ENCODE results near the gene UTRN.

Gene UTRN

GRCh38 chr6:144268794-144269349, 16.3 kb upstream of the UTRN start:
- DNase-seq (ENCODE audit: low spot score in 2 of 2): no peak
- Mint-ChIP-seq H3K27ac (no peak overlapping the region), H3K4me1 (no peaks in the 10 kb centered on the region), H3K4me3 (no peak overlapping the region), H3K36me3 (no peaks in the 10 kb centered on the region), H3K9me3 (no peaks in the 10 kb centered on the region)
- ATAC-seq: no peak

- Mint-ChIP-seq H3K9me3 (no peaks in the 10 kb centered on the region), H3K27ac (no peak overlapping the region), H3K4me1 (no peaks in the 10 kb centered on the region), H3K4me3 (no peak overlapping the region), H3K36me3 (no peaks in the 10 kb centered on the region)
- DNase-seq (ENCODE audit: low spot score in 2 of 2) (no peak), ATAC-seq (no peak)
Measured at GRCh38 chr6:144277174-144277573, 8.0 kb upstream of the UTRN start.

GRCh38 chr6:144277605-144278227, 7.4 kb upstream of the UTRN start:
- ATAC-seq: no peak
- no peak for DNase-seq (ENCODE audit: low spot score in 2 of 2)
- Mint-ChIP-seq H3K4me3 (no peak overlapping the region), H3K36me3 (no peaks in the 10 kb centered on the region), H3K27ac (no peak overlapping the region), H3K4me1 (no peaks in the 10 kb centered on the region), H3K9me3 (no peaks in the 10 kb centered on the region)

- H3K27ac Mint-ChIP-seq: no peak overlapping the region
- H3K4me1 Mint-ChIP-seq: peaks cover 4% of the 10 kb centered on the region
- H3K36me3 Mint-ChIP-seq: no peaks in the 10 kb centered on the region
- H3K9me3 Mint-ChIP-seq: no peaks in the 10 kb centered on the region
- no peak overlapping the region for H3K4me3 Mint-ChIP-seq
- no peak for DNase-seq (ENCODE audit: low spot score in 2 of 2)
- ATAC-seq: no peak
Measured at GRCh38 chr6:144278659-144279314, 6.3 kb upstream of the UTRN start.

- DNase-seq (ENCODE audit: low spot score in 2 of 2) (no peak), ATAC-seq (no peak)
- Mint-ChIP-seq H3K36me3 (no peaks in the 10 kb centered on the region), H3K4me3 (no peak overlapping the region), H3K27ac (no peak overlapping the region), H3K9me3 (no peaks in the 10 kb centered on the region), H3K4me1 (peaks cover 12% of the 10 kb centered on the region)
Measured at GRCh38 chr6:144279484-144280150, 5.5 kb upstream of the UTRN start.

GRCh38 chr6:144283646-144284477, 1.3 kb upstream of the UTRN start:
- DNase-seq (ENCODE audit: low spot score in 2 of 2) (no peak), ATAC-seq (no peak)
- Mint-ChIP-seq H3K4me1 (peaks cover 21% of the 10 kb centered on the region), H3K27ac (peak overlapping the region; percentile 86), H3K36me3 (no peaks in the 10 kb centered on the region), H3K4me3 (peak overlapping the region; percentile 97), H3K9me3 (no peaks in the 10 kb centered on the region)

GRCh38 chr6:144284478-144284782, 705 bp upstream of the UTRN start:
- H3K4me3 Mint-ChIP-seq: peak overlapping the region; percentile 97
- H3K36me3 Mint-ChIP-seq: no peaks in the 10 kb centered on the region
- peak overlapping the region; percentile 86 for H3K27ac Mint-ChIP-seq
- no peak for ATAC-seq
- DNase-seq (ENCODE audit: low spot score in 2 of 2): no peak
- H3K9me3 Mint-ChIP-seq: no peaks in the 10 kb centered on the region
- H3K4me1 Mint-ChIP-seq: peaks cover 21% of the 10 kb centered on the region

GRCh38 chr6:144285548-144285797, 338 bp downstream of the UTRN start:
- Mint-ChIP-seq H3K9me3 (no peaks in the 10 kb centered on the region), H3K4me3 (peak overlapping the region; percentile 97), H3K4me1 (peaks cover 26% of the 10 kb centered on the region), H3K36me3 (no peaks in the 10 kb centered on the region), H3K27ac (peak overlapping the region; percentile 86)
- DNase-seq (ENCODE audit: low spot score in 2 of 2) (no peak), ATAC-seq (peak; percentile 57)

GRCh38 chr6:144285798-144286502, 815 bp downstream of the UTRN start:
- no peaks in the 10 kb centered on the region for H3K9me3 Mint-ChIP-seq
- ATAC-seq: peak; percentile 79
- H3K4me3 Mint-ChIP-seq: peak overlapping the region; percentile 97
- peaks cover 28% of the 10 kb centered on the region for H3K4me1 Mint-ChIP-seq
- peak overlapping the region; percentile 86 for H3K27ac Mint-ChIP-seq
- H3K36me3 Mint-ChIP-seq: no peaks in the 10 kb centered on the region
- peak; percentile 34 to 80 for DNase-seq (ENCODE audit: low spot score in 2 of 2)

GRCh38 chr6:144286503-144287393, 1.6 kb downstream of the UTRN start:
- Mint-ChIP-seq H3K36me3 (no peaks in the 10 kb centered on the region), H3K4me1 (peaks cover 33% of the 10 kb centered on the region), H3K9me3 (no peaks in the 10 kb centered on the region), H3K27ac (no peak overlapping the region), H3K4me3 (peak overlapping the region; percentile 97)
- DNase-seq (ENCODE audit: low spot score in 2 of 2): no peak
- ATAC-seq: no peak

GRCh38 chr6:144289006-144289405, 3.9 kb downstream of the UTRN start:
- no peaks in the 10 kb centered on the region for H3K36me3 Mint-ChIP-seq
- no peak overlapping the region for H3K27ac Mint-ChIP-seq
- peaks cover 27% of the 10 kb centered on the region for H3K4me1 Mint-ChIP-seq
- no peaks in the 10 kb centered on the region for H3K9me3 Mint-ChIP-seq
- no peak overlapping the region for H3K4me3 Mint-ChIP-seq
- ATAC-seq: no peak
- no peak for DNase-seq (ENCODE audit: low spot score in 2 of 2)

GRCh38 chr6:144292372-144292771, 7.2 kb downstream of the UTRN start:
- no peak overlapping the region for H3K27ac Mint-ChIP-seq
- H3K9me3 Mint-ChIP-seq: no peaks in the 10 kb centered on the region
- H3K4me3 Mint-ChIP-seq: no peak overlapping the region
- ATAC-seq (no peak), DNase-seq (ENCODE audit: low spot score in 2 of 2) (no peak)
- peaks cover 20% of the 10 kb centered on the region for H3K4me1 Mint-ChIP-seq
- no peaks in the 10 kb centered on the region for H3K36me3 Mint-ChIP-seq

- Mint-ChIP-seq H3K4me1 (peaks cover 20% of the 10 kb centered on the region), H3K4me3 (no peak overlapping the region), H3K9me3 (no peaks in the 10 kb centered on the region), H3K36me3 (no peaks in the 10 kb centered on the region), H3K27ac (no peak overlapping the region)
- DNase-seq (ENCODE audit: low spot score in 2 of 2) (no peak), ATAC-seq (no peak)
Measured at GRCh38 chr6:144294016-144294415, 8.9 kb downstream of the UTRN start.

- DNase-seq (ENCODE audit: low spot score in 2 of 2) (no peak), ATAC-seq (no peak)
- no peak overlapping the region for H3K27ac Mint-ChIP-seq
Measured at GRCh38 chr6:144295211-144295610, 10.1 kb downstream of the UTRN start.

More at GRCh38 chr6:144295211-144295610, 10.1 kb downstream of the UTRN start:
- Mint-ChIP-seq H3K4me1 (peaks cover 18% of the 10 kb centered on the region), H3K9me3 (no peaks in the 10 kb centered on the region), H3K36me3 (no peaks in the 10 kb centered on the region), H3K4me3 (no peak overlapping the region)

Data from stimulated activated effector memory CD8-positive, alpha-beta T cell treated with anti-CD3 and anti-CD28 coated beads, Interleukin-12 subunit alpha, Interleukin-12 subunit beta, amount 100 ng/mL, for 72 hours (primary cell).